HCEC 1CT (cell line): ENCODE data around the gene TYMS.

Source experiments
- DNase-seq: peaks from one replicate; pipeline ENCODE4 v3.0.0-alpha.2; 2017

TYMS gene

GRCh38 chr18:712401-713134 is 55.1 kb downstream of the TYMS start, which contains the start of gene ENOSF1:
Gene ENOSF1 (minus strand): TSS chr18:712630. CDS start chr18:712587, 43 bp downstream.
- DNase-seq = peak; percentile 81

DNA sequence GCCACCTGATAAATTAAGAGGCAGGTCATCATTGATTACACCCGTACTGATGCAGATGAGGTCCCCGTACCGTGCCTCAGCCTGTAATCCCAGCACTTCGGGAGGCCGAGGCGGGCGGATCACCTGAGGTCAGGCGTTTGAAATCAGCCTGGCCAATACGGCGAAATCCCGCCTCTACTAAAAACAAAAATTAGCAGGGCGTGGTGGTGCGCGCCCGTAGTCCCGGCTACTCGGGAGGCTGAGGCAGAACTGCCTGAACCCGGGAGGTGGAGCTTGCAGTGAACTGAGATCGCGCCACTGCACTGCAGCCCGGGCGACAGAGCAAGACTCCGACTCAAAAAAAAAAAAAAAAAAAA is 55.7 kb downstream of the TYMS start:
- no peak for DNase-seq

GRCh38 chr18:715626-716025 is 58.2 kb downstream of the TYMS start:
- peak; percentile 88 for DNase-seq

- DNase-seq = no peak
These were observed 59.5 kb downstream of the TYMS start for GRCh38 chr18:717003-717402.
